Measurements from ENCODE around the gene TPRN.

GRCh38 chr9:137219757-137220316 lies 19.3 kb upstream of the TPRN start:
- TF ChIP-seq CTCF (IDR thresholded peaks at IDR 0.05) (no peak), IRF2 (CRISPR knock-in tag; IDR thresholded peaks at IDR 0.05; ENCODE audit: borderline replicate concordance, low read depth) (no peak), TP53 (CRISPR knock-in tag; IDR thresholded peaks at IDR 0.05) (no peak), ZNF263 (CRISPR knock-in tag; IDR thresholded peaks at IDR 0.05; ENCODE audit: low read depth) (no peak), ATF3 (CRISPR knock-in tag; conservative IDR thresholded peaks at IDR 0.05) (no peak), USF1 (CRISPR knock-in tag; IDR thresholded peaks at IDR 0.05) (no peak), ESRRA (CRISPR knock-in tag; IDR thresholded peaks at IDR 0.05; ENCODE audit: borderline replicate concordance) (no peak), ZBTB21 (CRISPR knock-in tag; IDR thresholded peaks at IDR 0.05; ENCODE audit: borderline replicate concordance) (no peak), MLX (CRISPR knock-in tag; IDR thresholded peaks at IDR 0.05) (no peak), SOX15 (CRISPR knock-in tag; IDR thresholded peaks at IDR 0.05) (no peak), NFE2L1 (CRISPR knock-in tag; IDR thresholded peaks at IDR 0.05) (no peak)

All from WTC11 (cell line).